Mucosa of rectum (tissue), 2 donors: ENCODE measurements around the gene CNBD2.

Source experiments
- H3K27ac ChIP-seq, 2 donors: one replicate each; pipeline ENCODE4 v1.7.0; 2013; ENCODE audit warnings: inconsistent platforms in 2 of 2, low read depth in 2 of 2, low read length in 2 of 2
- H3K27me3 ChIP-seq, 2 donors: one replicate each; pipeline ENCODE4 v1.7.0; 2013; ENCODE audit warnings: low read length in 2 of 2; ENCODE audit not compliant: control insufficient read depth in 2 of 2, insufficient read depth in 2 of 2
- H3K36me3 ChIP-seq, 2 donors: one replicate each; pipeline ENCODE4 v1.7.0; 2013; ENCODE audit warnings: low read length in 2 of 2; ENCODE audit not compliant: control insufficient read depth in 2 of 2, insufficient read depth in 2 of 2
- H3K4me1 ChIP-seq, 2 donors: one replicate each; pipeline ENCODE4 v1.7.0; 2013; ENCODE audit warnings: low read length in 2 of 2, mild to moderate bottlenecking in 1 of 2; ENCODE audit not compliant: control insufficient read depth in 2 of 2, insufficient read depth in 2 of 2
- H3K4me3 ChIP-seq, 2 donors: one replicate each; pipeline ENCODE4 v1.7.0; 2013; ENCODE audit warnings: low read length in 2 of 2
- H3K9ac ChIP-seq, 2 donors: one replicate each; pipeline ENCODE4 v1.7.0; 2013; ENCODE audit warnings: low read length in 2 of 2, low read depth in 1 of 2, mild to moderate bottlenecking in 1 of 2
- H3K9me3 ChIP-seq, 2 donors: one replicate each; pipeline ENCODE4 v1.7.0; 2013; ENCODE audit warnings: low read length in 2 of 2; ENCODE audit not compliant: control insufficient read depth in 2 of 2
- donor health status: healthy.
- donor health status: Normal muscosa, but diverticular disease.

The CNBD2 gene

DNA sequence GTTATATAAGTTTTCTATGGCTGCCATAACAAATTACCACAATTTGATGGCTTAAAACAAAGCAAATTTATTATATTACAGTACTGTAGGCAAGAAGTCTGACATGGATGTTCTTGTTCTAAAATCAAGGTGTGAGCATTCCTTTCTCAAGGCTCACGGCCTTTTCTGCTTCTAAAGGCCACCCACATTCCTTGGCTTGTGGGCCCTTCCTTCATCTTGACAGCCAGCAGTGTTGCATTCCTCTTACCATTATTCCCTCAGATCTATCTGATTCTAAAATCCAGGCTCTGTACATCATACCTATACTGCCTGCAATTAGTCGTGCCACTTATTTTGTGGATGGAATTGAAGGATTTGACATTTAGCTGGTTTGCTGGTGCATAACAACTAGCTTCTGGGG, 3.6 kb downstream of the CNBD2 start:
- Histone ChIP-seq H3K27ac (no peak overlapping the region), H3K36me3 (no peaks in the 10 kb centered on the region), H3K9me3 (no peaks in the 10 kb centered on the region), H3K9ac (no peak overlapping the region), H3K4me1 (no peaks in the 10 kb centered on the region), H3K4me3 (no peak overlapping the region), H3K27me3 (no peaks in the 10 kb centered on the region)

DNA sequence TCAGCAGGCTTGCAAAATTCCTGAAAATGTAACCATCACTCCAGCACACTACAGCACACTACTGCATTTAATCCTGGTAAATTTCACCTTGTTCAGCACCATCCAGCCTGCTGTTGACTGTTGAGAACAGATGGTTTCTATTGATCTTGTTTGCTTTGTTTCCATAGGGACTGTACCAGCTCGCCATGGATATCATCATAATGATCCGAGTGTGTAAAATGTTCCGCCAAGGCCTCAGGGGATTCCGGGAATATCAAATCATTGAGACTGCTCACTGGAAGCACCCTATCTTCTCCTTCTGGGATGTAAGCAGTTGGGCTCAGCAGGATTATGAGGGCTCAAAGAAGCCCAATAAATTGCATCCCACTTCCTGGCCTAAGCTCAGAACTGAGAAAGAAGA, 4.1 kb downstream of the CNBD2 start:
- Histone ChIP-seq H3K9me3 (no peaks in the 10 kb centered on the region), H3K36me3 (no peaks in the 10 kb centered on the region), H3K9ac (no peak overlapping the region), H3K4me1 (no peaks in the 10 kb centered on the region), H3K27ac (no peak overlapping the region), H3K4me3 (no peak overlapping the region), H3K27me3 (no peaks in the 10 kb centered on the region)

- no peaks in the 10 kb centered on the region for H3K4me1 ChIP-seq
- H3K27ac ChIP-seq: no peak overlapping the region
- no peak overlapping the region for H3K4me3 ChIP-seq
- H3K27me3 ChIP-seq: no peaks in the 10 kb centered on the region
- H3K9me3 ChIP-seq: no peaks in the 10 kb centered on the region
- H3K36me3 ChIP-seq: no peaks in the 10 kb centered on the region
- H3K9ac ChIP-seq: no peak overlapping the region
Measured at GRCh38 chr20:35974256-35974655, 5.9 kb downstream of the CNBD2 start.

DNA sequence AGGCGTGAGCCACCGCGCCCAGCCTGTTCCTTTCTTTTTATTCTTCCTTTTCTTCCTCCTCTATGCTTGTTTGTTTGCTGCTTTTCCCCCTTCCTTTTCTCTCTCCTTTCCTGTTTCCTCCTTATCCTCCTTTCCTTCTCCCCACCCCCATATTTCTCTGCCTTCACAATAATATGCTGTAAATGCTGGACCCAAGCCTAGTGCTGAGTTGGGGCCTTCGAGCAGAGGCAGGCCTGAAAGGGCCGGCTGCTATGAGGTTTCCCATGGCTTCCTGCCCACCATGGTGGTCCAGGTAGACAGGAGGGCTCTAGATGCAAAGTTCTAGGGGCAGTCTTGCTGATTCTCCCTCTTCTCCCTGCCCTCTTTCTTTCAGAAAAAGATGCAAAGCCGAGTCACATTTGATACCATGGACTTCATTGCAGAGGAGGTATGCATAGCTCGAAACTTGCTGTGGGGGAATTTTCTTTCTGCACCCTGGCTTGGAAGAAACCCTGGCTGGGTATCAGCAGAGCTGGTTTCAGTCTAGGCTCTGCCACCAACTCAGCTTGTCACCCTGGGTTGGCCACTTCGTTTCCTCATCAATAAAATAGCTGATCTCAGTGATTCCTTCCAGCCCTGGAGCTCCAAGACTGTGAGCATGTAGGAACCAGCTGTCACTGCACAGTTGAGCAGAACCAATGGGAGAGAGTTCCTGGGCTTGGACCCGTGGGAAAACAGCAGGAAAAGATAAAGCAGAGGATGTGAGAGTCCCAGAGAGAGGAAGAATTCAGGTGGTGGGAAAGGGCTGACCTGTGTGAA, 7.4 kb downstream of the CNBD2 start:
- no peaks in the 10 kb centered on the region for H3K4me1 ChIP-seq

GRCh38 chr20:35978041-35978513, 9.7 kb downstream of the CNBD2 start:
- no peaks in the 10 kb centered on the region for H3K9me3 ChIP-seq
- H3K27me3 ChIP-seq: no peaks in the 10 kb centered on the region
- H3K27ac ChIP-seq: no peak overlapping the region
- H3K36me3 ChIP-seq: no peaks in the 10 kb centered on the region
- no peak overlapping the region for H3K9ac ChIP-seq
- no peak overlapping the region for H3K4me3 ChIP-seq
- no peaks in the 10 kb centered on the region for H3K4me1 ChIP-seq

More for the DNA sequence above, 7.4 kb downstream of the CNBD2 start:
- H3K27me3 ChIP-seq: no peaks in the 10 kb centered on the region
- H3K36me3 ChIP-seq: no peaks in the 10 kb centered on the region
- H3K9ac ChIP-seq: no peak overlapping the region
- H3K4me3 ChIP-seq: no peak overlapping the region
- no peak overlapping the region for H3K27ac ChIP-seq
- no peaks in the 10 kb centered on the region for H3K9me3 ChIP-seq

DNA sequence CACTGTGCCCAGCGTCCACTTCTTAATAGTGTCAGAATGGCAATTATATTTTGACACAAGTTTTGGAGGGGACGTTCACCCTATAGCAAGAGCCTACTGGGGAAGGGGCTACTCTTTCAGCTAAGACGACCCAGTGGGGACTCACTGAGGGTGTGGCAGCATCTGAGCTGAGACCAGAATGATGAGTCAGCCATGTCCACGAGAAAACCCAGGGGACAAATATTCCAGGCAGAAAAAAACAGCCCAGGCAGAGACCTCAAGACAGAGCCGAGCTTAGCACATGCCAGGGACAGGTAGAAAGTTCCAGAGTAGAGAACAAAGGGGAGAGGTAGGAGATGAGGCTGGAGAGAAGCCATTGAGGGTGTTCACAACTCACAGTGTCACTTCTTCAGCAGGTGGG, 11.2 kb downstream of the CNBD2 start:
- Histone ChIP-seq H3K27ac (no peak overlapping the region), H3K36me3 (no peaks in the 10 kb centered on the region), H3K4me3 (no peak overlapping the region), H3K27me3 (no peaks in the 10 kb centered on the region), H3K9ac (no peak overlapping the region), H3K9me3 (no peaks in the 10 kb centered on the region), H3K4me1 (no peaks in the 10 kb centered on the region)

- Histone ChIP-seq H3K4me1 (no peaks in the 10 kb centered on the region), H3K36me3 (no peaks in the 10 kb centered on the region), H3K4me3 (no peak overlapping the region), H3K27me3 (no peaks in the 10 kb centered on the region), H3K9ac (no peak overlapping the region), H3K27ac (no peak overlapping the region), H3K9me3 (no peaks in the 10 kb centered on the region)
Measured at GRCh38 chr20:35981969-35982368, 13.6 kb downstream of the CNBD2 start.

GRCh38 chr20:35984382-35984781, 16.0 kb downstream of the CNBD2 start:
- Histone ChIP-seq H3K9me3 (no peaks in the 10 kb centered on the region), H3K4me1 (no peaks in the 10 kb centered on the region), H3K36me3 (no peaks in the 10 kb centered on the region), H3K27me3 (no peaks in the 10 kb centered on the region), H3K27ac (no peak overlapping the region), H3K9ac (no peak overlapping the region), H3K4me3 (no peak overlapping the region)

DNA sequence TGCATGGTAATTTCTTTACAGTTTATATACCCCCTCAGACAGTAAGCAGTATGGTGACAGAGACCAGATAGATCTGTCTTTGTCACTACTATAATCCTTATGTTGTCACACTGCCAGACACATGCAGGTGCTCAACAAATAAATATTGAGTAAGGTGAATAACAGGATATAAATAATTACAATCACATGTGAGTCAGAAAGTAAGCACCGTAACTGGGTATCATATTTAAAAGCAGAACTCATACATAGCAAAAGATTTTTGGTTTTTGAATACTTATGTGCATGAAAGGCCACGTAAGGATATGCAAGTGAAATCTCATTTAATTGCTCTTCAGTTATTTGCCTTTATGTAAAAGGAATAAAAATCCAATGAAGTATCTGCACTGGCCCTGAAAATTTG, 17.4 kb downstream of the CNBD2 start:
- Histone ChIP-seq H3K27ac (no peak overlapping the region), H3K27me3 (no peaks in the 10 kb centered on the region), H3K36me3 (no peaks in the 10 kb centered on the region), H3K4me3 (no peak overlapping the region), H3K9ac (no peak overlapping the region), H3K9me3 (no peaks in the 10 kb centered on the region), H3K4me1 (no peaks in the 10 kb centered on the region)

GRCh38 chr20:35988910-35989463, 20.6 kb downstream of the CNBD2 start:
- Histone ChIP-seq H3K4me3 (no peak overlapping the region), H3K27me3 (no peaks in the 10 kb centered on the region), H3K27ac (no peak overlapping the region), H3K4me1 (no peaks in the 10 kb centered on the region), H3K36me3 (no peaks in the 10 kb centered on the region), H3K9me3 (no peaks in the 10 kb centered on the region), H3K9ac (no peak overlapping the region)
